NCI-H82 treated with DMSO at 0.1 percent for 48 hours (cell line): ENCODE measurements around the gene PRKCSH.
"Not testable (repeated sequence)": the region's sequence is repeated elsewhere in the genome, so short reads cannot be mapped to it uniquely, and the experiment has no call there.

Source experiments
- DNase-seq: peaks from one replicate; lab custom pipeline; 2025; ENCODE audit not compliant: unreplicated experiment; lab: John Stamatoyannopoulos, UW

The PRKCSH gene

GRCh38 chr19:11418549-11419506 lies 16.6 kb upstream of the PRKCSH start, which contains the start of gene RGL3:
Gene RGL3 (minus strand): TSS chr19:11419314. CDS start chr19:11419278, 36 bp downstream.
- DNase-seq = no peak

- no peak for DNase-seq
These were observed 14.7 kb upstream of the PRKCSH start for GRCh38 chr19:11420429-11421370.

- no peak for DNase-seq
These were observed 13.9 kb upstream of the PRKCSH start for GRCh38 chr19:11421371-11422098.

- no peak for DNase-seq
These were observed 13.0 kb upstream of the PRKCSH start for GRCh38 chr19:11422163-11423065.

GRCh38 chr19:11423164-11423790 lies 12.2 kb upstream of the PRKCSH start:
- DNase-seq = no peak

- no peak for DNase-seq
These were observed 11.6 kb upstream of the PRKCSH start for GRCh38 chr19:11423791-11424181.

- no peak for DNase-seq
These were observed 9.5 kb upstream of the PRKCSH start for GRCh38 chr19:11425719-11426457.

GRCh38 chr19:11426656-11427055 lies 8.8 kb upstream of the PRKCSH start:
- no peak for DNase-seq

GRCh38 chr19:11433526-11433925 lies 1.9 kb upstream of the PRKCSH start:
- DNase-seq = not testable (repeated sequence)

GRCh38 chr19:11434703-11435056 lies 755 bp upstream of the PRKCSH start:
- DNase-seq = no peak

GRCh38 chr19:11435833-11436313 lies 438 bp downstream of the PRKCSH start:
- DNase-seq = no peak

GRCh38 chr19:11437955-11438354 lies 2.5 kb downstream of the PRKCSH start:
- DNase-seq = no peak

- no peak for DNase-seq
These were observed 8.6 kb downstream of the PRKCSH start for GRCh38 chr19:11444059-11444458.

- DNase-seq = no peak
These were observed 9.7 kb downstream of the PRKCSH start for GRCh38 chr19:11445141-11445540.

- no peak for DNase-seq
These were observed 10.8 kb downstream of the PRKCSH start for GRCh38 chr19:11446271-11446651.

- DNase-seq = no peak
These were observed 11.3 kb downstream of the PRKCSH start for GRCh38 chr19:11446652-11447301.

GRCh38 chr19:11447347-11448262 lies 12.2 kb downstream of the PRKCSH start:
- no peak for DNase-seq
